GM21576 (cell line): ENCODE measurements around the gene MRPL14.

ENCODE experiments used
- ATAC-seq: cut with Tn5 transposase; IDR thresholded peaks from one replicate; pipeline ENCODE4 v1.9.1; 2021; ENCODE audit warnings: mild to moderate bottlenecking, moderate library complexity; ENCODE audit not compliant: unreplicated experiment

MRPL14 gene

DNA sequence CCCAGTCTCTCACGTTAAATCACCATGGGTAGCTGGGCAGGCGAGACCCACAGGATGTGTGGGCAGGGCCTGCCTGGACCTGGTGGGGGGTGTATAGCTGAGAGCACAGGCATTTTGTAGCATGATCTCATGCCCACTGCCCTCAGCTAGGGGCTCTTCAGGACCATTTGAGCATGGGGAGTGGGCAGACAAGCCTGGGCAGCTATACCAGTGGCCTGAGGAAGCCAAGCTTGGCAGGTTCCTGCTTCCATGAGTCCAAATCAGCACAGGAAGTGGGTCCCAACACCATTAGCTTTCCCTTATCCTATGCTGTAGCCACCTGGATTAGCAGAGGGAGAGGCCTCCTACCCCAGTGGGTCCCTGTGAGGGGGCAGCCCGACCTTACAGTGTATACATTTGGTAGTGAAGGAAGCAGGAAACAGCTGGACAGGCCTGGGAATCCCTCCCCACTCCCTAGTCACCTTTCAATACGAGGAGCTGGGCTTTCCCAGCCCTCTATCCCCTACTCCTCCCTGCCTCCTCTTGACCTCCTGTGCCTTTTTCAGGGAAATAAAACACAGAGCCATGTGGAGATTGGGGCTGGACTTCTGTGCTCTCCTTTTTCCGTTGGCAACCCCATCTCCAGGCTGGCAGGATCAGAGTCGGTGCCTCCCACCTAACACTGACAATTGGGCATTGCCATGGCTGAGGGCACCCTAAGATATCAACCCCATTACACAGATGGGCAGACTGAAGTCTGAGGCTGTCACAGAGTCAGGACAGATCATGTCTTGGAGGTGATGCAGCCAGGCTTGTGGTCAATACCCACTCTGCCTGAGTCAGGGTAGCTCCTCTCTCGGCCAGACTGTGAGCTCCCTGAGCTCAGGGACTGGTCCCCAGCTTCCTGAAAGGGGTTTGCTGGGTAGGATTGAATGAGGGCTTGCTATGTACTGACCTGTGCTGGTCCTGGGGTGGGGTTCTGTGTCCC, 59.8 kb downstream of the MRPL14 start:
- no peak for ATAC-seq

DNA sequence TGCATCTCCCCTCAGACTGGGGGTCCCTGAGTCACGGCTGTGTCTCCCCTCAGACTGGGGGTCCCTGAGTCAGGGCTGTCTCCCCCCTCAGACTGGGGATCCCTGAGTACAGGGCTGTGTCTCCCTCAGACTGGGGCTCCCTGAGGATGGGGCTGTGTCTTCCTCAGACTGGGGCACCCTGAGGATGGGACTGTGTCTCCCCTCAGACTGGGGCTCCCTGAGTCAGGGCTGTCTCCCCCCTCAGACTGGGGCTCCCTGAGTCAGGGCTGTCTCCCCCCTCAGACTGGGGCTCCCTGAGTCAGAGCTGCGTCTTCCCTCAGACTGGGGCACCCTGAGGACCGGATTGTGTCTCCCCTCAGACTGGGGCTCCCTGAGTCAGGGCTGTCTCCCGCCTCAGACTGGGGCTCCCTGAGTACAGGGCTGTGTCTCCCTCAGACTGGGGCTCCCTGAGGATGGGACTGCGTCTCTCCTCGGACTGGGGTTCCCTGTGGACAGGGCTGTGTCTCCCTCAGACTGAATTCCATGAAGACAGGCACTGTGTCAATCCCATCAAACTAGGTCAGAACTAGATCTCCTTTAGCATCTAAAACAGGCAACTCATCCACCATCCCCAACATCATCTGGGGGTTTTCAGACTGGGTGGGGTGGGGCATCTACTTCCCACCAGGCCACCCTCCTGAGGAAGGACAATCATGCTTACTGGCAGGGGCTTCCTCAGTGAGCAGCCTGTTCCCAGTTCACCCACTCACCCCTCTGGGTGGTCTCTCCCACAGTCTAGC, 60.7 kb downstream of the MRPL14 start:
- ATAC-seq = no peak

DNA sequence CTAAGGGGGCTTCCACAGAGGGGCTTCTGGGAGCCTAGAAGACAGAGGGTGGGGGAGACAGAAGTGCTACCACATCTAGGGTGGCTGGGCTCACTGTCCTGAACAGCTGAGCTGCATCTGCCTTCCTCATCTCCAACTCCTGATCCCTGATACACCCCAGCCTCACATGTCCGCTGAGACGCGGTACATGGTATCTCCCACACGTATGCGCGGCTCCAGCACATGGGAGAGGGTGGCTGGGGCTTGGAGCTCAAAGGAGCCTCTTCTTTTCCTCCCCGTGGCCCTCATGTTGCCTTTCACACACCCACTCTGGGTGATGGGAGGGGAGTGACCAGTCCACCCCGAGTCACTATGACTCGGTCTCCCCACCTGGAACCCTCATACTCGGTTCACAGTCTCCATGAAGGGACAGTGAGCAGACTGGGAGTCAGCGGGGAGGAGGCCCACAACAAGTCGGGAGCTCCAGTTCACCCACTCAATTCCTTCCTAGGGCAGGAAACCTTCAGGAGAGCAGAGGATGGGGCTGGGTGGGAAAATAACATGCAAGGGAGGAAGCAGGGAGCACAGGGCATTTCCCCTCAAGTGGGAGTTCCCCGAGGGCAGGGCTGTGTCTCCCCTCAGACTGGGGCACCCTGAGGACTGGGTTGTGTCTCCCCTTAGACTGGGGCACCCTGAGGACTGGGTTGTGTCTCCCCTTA, 61.7 kb downstream of the MRPL14 start:
- ATAC-seq = no peak

DNA sequence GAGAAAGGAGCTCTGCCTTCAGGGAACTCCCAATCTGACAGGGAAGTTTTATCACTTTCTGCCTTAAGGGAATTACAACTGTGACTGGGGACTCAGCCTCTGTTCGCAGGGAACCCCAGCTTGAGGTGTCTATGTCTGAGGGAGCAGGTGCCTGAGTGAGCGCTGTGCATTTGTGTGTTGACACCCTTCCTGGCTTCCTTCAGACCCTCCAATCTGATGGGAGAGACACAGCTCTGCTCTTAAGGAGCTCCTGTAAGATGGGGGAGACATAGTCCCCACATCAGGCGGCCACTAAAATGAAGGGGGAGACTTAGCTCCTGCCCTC, 62.3 kb downstream of the MRPL14 start:
- ATAC-seq = no peak

DNA sequence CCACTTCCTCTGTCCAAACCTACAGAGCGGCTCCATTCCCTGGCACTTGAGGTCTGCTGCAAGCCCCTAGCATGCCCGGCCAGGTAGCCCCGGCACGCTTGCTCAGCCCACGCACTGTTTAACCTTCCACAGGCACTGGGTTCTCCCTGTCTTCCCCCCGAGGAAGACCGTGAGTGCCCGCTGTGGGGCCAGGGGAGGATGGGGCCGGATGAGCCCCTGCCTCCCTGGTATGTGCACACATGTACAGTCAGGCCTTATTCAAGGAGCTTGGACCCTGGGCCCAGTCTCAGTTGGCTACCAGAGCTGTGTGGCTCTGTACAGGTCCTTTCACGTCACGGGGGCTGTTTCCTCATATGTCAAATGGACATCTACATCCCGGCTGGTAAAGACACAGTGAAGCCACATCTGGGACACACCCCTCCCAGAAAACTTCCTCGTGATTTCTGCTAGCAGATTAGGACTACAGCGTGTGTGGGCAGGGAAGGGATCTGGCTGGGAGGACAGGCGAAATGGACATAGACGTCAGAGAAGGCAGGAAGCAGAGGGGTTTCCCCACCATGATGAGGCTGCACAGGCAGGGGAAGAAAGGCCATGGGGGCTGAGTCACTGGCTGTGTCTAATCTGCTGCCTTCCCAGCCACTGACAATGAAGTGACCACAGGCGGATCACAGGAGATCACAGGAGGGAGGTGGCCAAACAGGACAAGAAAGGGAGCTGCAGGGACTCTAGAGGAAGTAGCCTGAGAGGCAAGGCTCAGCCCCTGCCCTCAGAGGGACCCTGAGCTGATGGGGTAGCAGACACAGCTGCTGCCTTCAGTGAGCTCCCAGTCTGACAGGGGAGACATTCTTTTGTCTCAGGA, 62.9 kb downstream of the MRPL14 start:
- no peak for ATAC-seq

DNA sequence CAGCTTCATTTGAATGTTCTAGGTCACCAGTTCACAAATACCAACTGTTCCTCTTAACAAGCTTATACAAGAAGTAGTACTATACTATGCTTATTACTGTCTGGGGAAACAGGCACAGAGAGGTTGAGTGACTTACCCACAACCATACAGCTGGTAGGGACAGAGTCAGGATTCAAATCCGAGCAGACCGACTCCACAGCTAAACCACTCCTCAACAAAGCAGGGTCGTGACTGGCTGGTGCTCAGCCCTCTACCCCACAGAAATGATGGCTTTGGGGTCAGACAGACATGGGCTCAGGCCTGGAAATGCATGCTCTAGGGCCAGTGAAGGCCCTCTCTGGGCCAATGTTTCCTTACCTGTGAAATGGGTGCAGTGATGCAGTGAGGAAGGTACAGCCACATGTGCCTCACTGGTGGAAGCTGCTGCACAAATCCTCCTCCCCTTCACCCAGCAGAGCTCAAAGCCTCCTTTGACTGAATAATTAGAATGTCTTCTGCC, 63.6 kb downstream of the MRPL14 start:
- no peak for ATAC-seq
